IMR-90 (cell line): Measurements from ENCODE around the gene MEGF11. TPM values are rescaled to one million over a fixed set of nuclear protein-coding genes. Genes with fewer than 3 reads are reported as not detected.

Source experiments
- ATAC-seq: fragments of 200-7000 bp; cut with Tn5 transposase; 2 replicates; pipeline ENCODE4 v1.9.1; 2020; ENCODE audit warnings: low read depth, mild to moderate bottlenecking, moderate library complexity
- BruUV-seq: library from RNA; stranded (reverse); fragments of 400-500 nt; replicated peaks from 2 replicates; lab custom pipeline; 2021; lab: Mats Ljungman, UMichigan
- CTCF ChIA-PET: fragments of 300-600 bp; formaldehyde crosslinking; extraction: SDS; loops from one replicate; lab custom pipeline; 2021; ENCODE audit warnings: antibody characterized with exemption; lab: Yijun Ruan, JAX
- POLR2A ChIA-PET: fragments of 300-600 bp; sonication (Branson Sonifier 250); formaldehyde crosslinking; loops from one replicate; lab custom pipeline; 2022; ENCODE audit warnings: antibody characterized with exemption; ENCODE audit not compliant: unreplicated experiment; lab: Charles Lee
- DNase-seq: peaks from one replicate; pipeline ENCODE4 v3.0.0; 2013
- H2AFZ ChIP-seq: replicated peaks from 2 replicates; pipeline ENCODE3; 2013; ENCODE audit warnings: low read length, mild to moderate bottlenecking; ENCODE audit not compliant: poor library complexity
- H2AK5ac ChIP-seq: 2 replicates; pipeline ENCODE4 v1.6.1; 2013; ENCODE audit warnings: low read depth, low read length, inconsistent platforms
- H2AK9ac ChIP-seq: replicated peaks from 2 replicates; pipeline ENCODE3; 2013; ENCODE audit warnings: mild to moderate bottlenecking, low read depth, low read length, moderate library complexity; ENCODE audit not compliant: poor library complexity
- H2BK120ac ChIP-seq: 2 replicates; pipeline ENCODE4 v1.6.1; 2013; ENCODE audit warnings: low read depth, low read length, inconsistent platforms
- H2BK15ac ChIP-seq: 3 replicates; pipeline ENCODE4 v1.6.1; 2013; ENCODE audit warnings: low read depth, low read length, inconsistent platforms
- H2BK20ac ChIP-seq: 2 replicates; pipeline ENCODE4 v1.6.1; 2013; ENCODE audit warnings: low read depth, mild to moderate bottlenecking, inconsistent platforms, low read length, moderate library complexity
- H2BK5ac ChIP-seq: 2 replicates; pipeline ENCODE4 v1.6.1; 2013; ENCODE audit warnings: mild to moderate bottlenecking, low read depth, low read length, inconsistent platforms; ENCODE audit not compliant: poor library complexity, severe bottlenecking
- H3K14ac ChIP-seq: replicated peaks from 2 replicates; pipeline ENCODE4 v1.6.1; 2013; ENCODE audit warnings: low read depth, low read length, inconsistent platforms
- H3K18ac ChIP-seq: 2 replicates; pipeline ENCODE4 v1.6.1; 2013; ENCODE audit warnings: low read depth, low read length, control low read depth
- H3K23ac ChIP-seq: 2 replicates; pipeline ENCODE4 v1.6.1; 2013; ENCODE audit warnings: low read depth, low read length, inconsistent platforms
- H3K27ac ChIP-seq: 2 replicates; pipeline ENCODE4 v1.5.1; 2013; ENCODE audit warnings: mild to moderate bottlenecking, control low read depth, low read length; ENCODE audit not compliant: insufficient read depth
- H3K27me3 ChIP-seq: 2 replicates; pipeline ENCODE4 v1.6.1; 2013; ENCODE audit warnings: low read length; ENCODE audit not compliant: control insufficient read depth, insufficient read depth
- H3K36me3 ChIP-seq: 2 replicates; pipeline ENCODE4 v1.6.1; 2013; ENCODE audit warnings: low read length, mixed read lengths; ENCODE audit not compliant: control insufficient read depth, insufficient read depth
- H3K4ac ChIP-seq: 2 replicates; pipeline ENCODE4 v1.6.1; 2013; ENCODE audit warnings: low read depth, low read length, inconsistent platforms
- H3K4me1 ChIP-seq: 2 replicates; pipeline ENCODE4 v1.6.1; 2013; ENCODE audit warnings: low read length, mixed read lengths; ENCODE audit not compliant: control insufficient read depth, insufficient read depth
- H3K4me2 ChIP-seq: 2 replicates; pipeline ENCODE4 v1.6.1; 2013; ENCODE audit warnings: low read depth, mild to moderate bottlenecking, control low read depth, low read length, moderate library complexity
- H3K4me3 ChIP-seq: 2 replicates; pipeline ENCODE4 v1.5.1; 2013; ENCODE audit warnings: low read depth, mild to moderate bottlenecking, control low read depth, low read length, moderate library complexity; ENCODE audit not compliant: insufficient read depth
- H3K56ac ChIP-seq: 2 replicates; pipeline ENCODE4 v1.6.1; 2013; ENCODE audit warnings: low read length, inconsistent platforms; ENCODE audit not compliant: insufficient read depth; ENCODE audit errors: extremely low read depth
- H3K79me1 ChIP-seq, 2 experiments: 2 replicates each; pipeline ENCODE4 v1.6.1; 2013; ENCODE audit warnings: low read length in 2 of 2, inconsistent platforms in 1 of 2, low read depth in 1 of 2
- H3K9ac ChIP-seq: 2 replicates; pipeline ENCODE4 v1.6.1; 2013; ENCODE audit warnings: low read depth, low read length, control low read depth
- H3K9me1 ChIP-seq: 2 replicates; pipeline ENCODE4 v1.6.1; 2013; ENCODE audit warnings: low read length, inconsistent platforms; ENCODE audit not compliant: insufficient read depth
- H3K9me3 ChIP-seq: 2 replicates; pipeline ENCODE4 v1.6.1; 2013; ENCODE audit warnings: low read length; ENCODE audit not compliant: control insufficient read depth, insufficient read depth
- H4K20me1 ChIP-seq: 2 replicates; pipeline ENCODE4 v1.6.1; 2013; ENCODE audit warnings: low read length, inconsistent platforms; ENCODE audit not compliant: insufficient read depth
- H4K5ac ChIP-seq: 2 replicates; pipeline ENCODE4 v1.6.1; 2013; ENCODE audit warnings: mild to moderate bottlenecking, low read depth, low read length, control low read depth
- H4K8ac ChIP-seq, 2 experiments: 2 replicates each; pipeline ENCODE4 v1.6.1; 2013; ENCODE audit warnings: low read depth in 2 of 2, low read length in 2 of 2, control low read depth in 1 of 2, inconsistent platforms in 1 of 2
- H4K91ac ChIP-seq: 2 replicates; pipeline ENCODE4 v1.6.1; 2013; ENCODE audit warnings: low read depth, low read length, inconsistent platforms; ENCODE audit not compliant: insufficient read depth
- BHLHE40 ChIP-seq: fragments of 150-350 bp; IDR thresholded peaks from 2 replicates; pipeline ENCODE4 v1.6.1; 2016; ENCODE audit warnings: mild to moderate bottlenecking, low read depth, low read length
- CEBPB ChIP-seq: IDR thresholded peaks from 2 replicates; pipeline ENCODE4 v1.6.1; 2012; ENCODE audit warnings: low read depth, low read length, improper control_type of control experiment
- CHD1 ChIP-seq: IDR thresholded peaks from 2 replicates; pipeline ENCODE4 v1.6.1; 2012; ENCODE audit warnings: low read depth, low read length, improper control_type of control experiment
- CTCF ChIP-seq: conservative IDR thresholded peaks from 2 replicates; pipeline ENCODE4 v1.5.1; 2012; ENCODE audit warnings: mild to moderate bottlenecking, low read depth, low read length, improper control_type of control experiment
- ELK1 ChIP-seq: fragments of 150-350 bp; IDR thresholded peaks from 2 replicates; pipeline ENCODE4 v1.6.1; 2016; ENCODE audit warnings: low read depth, mild to moderate bottlenecking, low read length, moderate library complexity, borderline replicate concordance
- FOS ChIP-seq: fragments of 150-350 bp; IDR thresholded peaks from 2 replicates; pipeline ENCODE4 v1.6.1; 2016; ENCODE audit warnings: low read depth, low read length
- MAFK ChIP-seq: IDR thresholded peaks from 2 replicates; pipeline ENCODE4 v1.6.1; 2012; ENCODE audit warnings: low read depth, low read length, improper control_type of control experiment
- MAZ ChIP-seq: IDR thresholded peaks from 2 replicates; pipeline ENCODE4 v1.6.1; 2012; ENCODE audit warnings: low read depth, mild to moderate bottlenecking, low read length, improper control_type of control experiment, moderate library complexity, borderline replicate concordance
- NFE2L2 ChIP-seq: fragments of 150-350 bp; IDR thresholded peaks from 2 replicates; pipeline ENCODE4 v1.6.1; 2016; ENCODE audit warnings: low read depth, mild to moderate bottlenecking, low read length
- RAD21 ChIP-seq: IDR thresholded peaks from 2 replicates; pipeline ENCODE4 v1.6.1; 2012; ENCODE audit warnings: low read length, improper control_type of control experiment
- RCOR1 ChIP-seq: IDR thresholded peaks from 2 replicates; pipeline ENCODE4 v1.6.1; 2012; ENCODE audit warnings: mild to moderate bottlenecking, low read length, improper control_type of control experiment; ENCODE audit not compliant: insufficient replicate concordance
- SMC3 ChIP-seq: fragments of 150-350 bp; IDR thresholded peaks from 2 replicates; pipeline ENCODE4 v1.6.1; 2016; ENCODE audit warnings: low read depth, mild to moderate bottlenecking, antibody characterized with exemption, low read length, moderate library complexity
- USF2 ChIP-seq: fragments of 150-350 bp; IDR thresholded peaks from 2 replicates; pipeline ENCODE4 v1.6.1; 2017; ENCODE audit warnings: mild to moderate bottlenecking, antibody characterized with exemption, low read length, low read depth
- WGBS, 2 experiments: methylation state at CpG; one replicate each; pipeline versions ENCODE4 v1.1.5 to v1.1.7; 2013; ENCODE audit warnings: missing lambda C conversion rate in 2 of 2; ENCODE audit not compliant: insufficient read length in 1 of 2; ENCODE audit errors: extremely low coverage in 2 of 2; 5-methylcytosine and 5-hydroxymethylcytosine counted together
- dilution Hi-C: fragments of 300-500 bp; cut with HindIII; formaldehyde crosslinking; loops from one replicate; pipeline ENCODE4 v1.14.3; 2018; ENCODE audit warnings: low sequenced_read_pairs; ENCODE audit not compliant: unreplicated experiment
- in situ Hi-C: fragments of 300-500 bp; cut with MboI; formaldehyde crosslinking; loops from 3 replicates; pipeline ENCODE4 v1.14.3; 2019; ENCODE audit warnings: low sequenced_read_pairs, inconsistent platforms, mixed read lengths
- intact Hi-C: fragments of 100-400 bp; cut with micrococcal nuclease; formaldehyde crosslinking; loops from 2 replicates; pipeline ENCODE4 v1.10.0; 2022
- polyA plus RNA-seq, 3 experiments: library from polyadenylated mRNA; depleted of rRNA; stranded (reverse); fragments of >200 nt; gene quantifications; 2 replicates each; pipeline ENCODE4 v1.2.3, GENCODE V29; 2012; ENCODE audit warnings: low replicate concordance in 1 of 3
- total RNA-seq: library from RNA; depleted of rRNA; stranded (reverse); fragments of >200 nt; gene quantifications from 2 replicates; pipeline ENCODE4 v1.2.3, GENCODE V29; 2012

Gene MEGF11
- total and polyA plus RNA-seq, 2 of the 4 experiments (the other 2 are of a cell fraction) = not detected

- Histone ChIP-seq H3K18ac (no peak overlapping the region), H3K36me3 (no peaks in the 10 kb centered on the region), H3K56ac (no peak overlapping the region), H4K20me1 (no peaks in the 10 kb centered on the region), H2BK20ac (no peak overlapping the region), H4K8ac (no peak overlapping the region), H2AK5ac (no peak overlapping the region), H3K9ac (no peak overlapping the region), H3K4me2 (no peak overlapping the region), H3K27ac (no peak overlapping the region), H3K9me1 (no peaks in the 10 kb centered on the region), H2BK120ac (no peak overlapping the region), H3K23ac (no peak overlapping the region), H2BK15ac (no peak overlapping the region), H3K27me3 (peaks cover 76% of the 10 kb centered on the region), H2AK9ac (no peak overlapping the region), H3K14ac (no peak overlapping the region), H2AFZ (no peak overlapping the region), H2BK5ac (no peak overlapping the region), H3K79me1 (no peaks in the 10 kb centered on the region), H3K4me3 (no peak overlapping the region), H3K4ac (no peak overlapping the region), H4K91ac (no peak overlapping the region), H4K5ac (no peak overlapping the region), H3K9me3 (no peaks in the 10 kb centered on the region), H3K4me1 (no peaks in the 10 kb centered on the region)
- dilution Hi-C loops (no loop called here), intact Hi-C loops (no loop called here), in situ Hi-C loops (no loop called here)
- 67% methylated on average over 1 of the region's 8 CpGs; no CpG with 5 or more reads in 1 of the 2 experiments for WGBS, 2 experiments
- ChIA-PET POLR2A (no interaction called here), CTCF (no interaction called here)
- ATAC-seq (no peak), DNase-seq (no peak)
- TF ChIP-seq USF2 (no peak), CTCF (no peak), CEBPB (no peak), SMC3 (no peak), FOS (no peak), MAZ (no peak), BHLHE40 (no peak), ELK1 (no peak), MAFK (no peak), NFE2L2 (no peak), CHD1 (no peak), RAD21 (no peak), RCOR1 (no peak)
- no TSS peak for BruUV-seq
Observed at GRCh38 chr15:66123799-66124198, 129.8 kb downstream of the MEGF11 start.
